HepG2 (cell line): ENCODE data around the gene PIM3. TPM values are rescaled to one million over a fixed set of nuclear protein-coding genes. Genes with fewer than 3 reads are reported as not detected.

Source experiments
- BCL6 ChIP-seq: IDR thresholded peaks from 2 replicates; pipeline ENCODE4 v1.6.1; 2016; ENCODE audit warnings: missing genetic modification reagents, missing compliant biosample characterization
- BRD4 ChIP-seq: sonication (generic); formaldehyde crosslinking; IDR thresholded peaks from 2 replicates; pipeline ENCODE4 v1.4.0; 2020; ENCODE audit warnings: missing genetic modification reagents
- ELF1 ChIP-seq: sonication (generic); formaldehyde crosslinking; IDR thresholded peaks from 2 replicates; pipeline ENCODE4 v1.4.0; 2020; ENCODE audit warnings: missing genetic modification reagents
- GABPA ChIP-seq, 2 experiments: IDR thresholded peaks; 2 replicates each; pipeline ENCODE4 v1.6.1; 2011 to 2016; ENCODE audit warnings: low read depth in 2 of 2, low read length in 1 of 2, missing biosample characterization in 1 of 2, missing genetic modification characterization in 1 of 2
- HIVEP1 ChIP-seq: sonication (generic); formaldehyde crosslinking; IDR thresholded peaks from 2 replicates; pipeline ENCODE4 v1.4.0; 2020; ENCODE audit warnings: mild to moderate bottlenecking, missing genetic modification reagents
- MZF1 ChIP-seq: sonication (generic); formaldehyde crosslinking; IDR thresholded peaks from 2 replicates; pipeline ENCODE4 v1.8.1; 2023; ENCODE audit warnings: mild to moderate bottlenecking, missing genetic modification reagents, borderline replicate concordance
- SAFB2 ChIP-seq: sonication (generic); formaldehyde crosslinking; IDR thresholded peaks from 2 replicates; pipeline ENCODE4 v1.5.1; 2020; ENCODE audit warnings: missing genetic modification reagents, low read depth, mild to moderate bottlenecking, borderline replicate concordance
- SAP130 ChIP-seq: IDR thresholded peaks from 2 replicates; pipeline ENCODE4 v1.6.1; 2016; ENCODE audit warnings: low read depth
- ZC3H13 ChIP-seq: sonication (generic); formaldehyde crosslinking; IDR thresholded peaks from 2 replicates; pipeline ENCODE4 v1.8.1; 2023; ENCODE audit warnings: mild to moderate bottlenecking, missing genetic modification reagents, moderate library complexity
- ZFP36L1 ChIP-seq: sonication (generic); formaldehyde crosslinking; IDR thresholded peaks from 2 replicates; pipeline ENCODE4 v1.8.0; 2022; ENCODE audit warnings: mild to moderate bottlenecking, missing genetic modification reagents, moderate library complexity
- ZMAT5 ChIP-seq: sonication (generic); formaldehyde crosslinking; IDR thresholded peaks from 2 replicates; pipeline ENCODE4 v1.5.0; 2020; ENCODE audit warnings: mild to moderate bottlenecking, low read depth, missing genetic modification reagents, borderline replicate concordance
- ZMYM3 ChIP-seq: sonication (generic); formaldehyde crosslinking; IDR thresholded peaks from 2 replicates; pipeline ENCODE4 v1.5.1; 2020; ENCODE audit warnings: mild to moderate bottlenecking, missing genetic modification reagents
- ZNF101 ChIP-seq: sonication (generic); formaldehyde crosslinking; IDR thresholded peaks from 2 replicates; pipeline ENCODE4 v1.4.0; 2020; ENCODE audit warnings: mild to moderate bottlenecking, low read depth, missing genetic modification reagents, borderline replicate concordance
- ZNF274 ChIP-seq: sonication (generic); formaldehyde crosslinking; IDR thresholded peaks from 2 replicates; pipeline ENCODE4 v1.5.1; 2020; ENCODE audit warnings: mild to moderate bottlenecking, missing genetic modification reagents
- ZNF326 ChIP-seq: sonication (generic); formaldehyde crosslinking; IDR thresholded peaks from 2 replicates; pipeline ENCODE4 v1.4.0; 2020; ENCODE audit warnings: missing genetic modification reagents, borderline replicate concordance
- ZNF614 ChIP-seq: IDR thresholded peaks from 2 replicates; pipeline ENCODE4 v1.6.1; 2018; ENCODE audit warnings: missing biosample characterization, missing genetic modification reagents, inconsistent platforms, borderline replicate concordance
- ZNF660 ChIP-seq: sonication (generic); formaldehyde crosslinking; IDR thresholded peaks from 2 replicates; pipeline ENCODE4 v1.5.1; 2020; ENCODE audit warnings: mild to moderate bottlenecking, low read depth, missing genetic modification reagents, borderline replicate concordance
- ZSCAN21 ChIP-seq: sonication (generic); formaldehyde crosslinking; IDR thresholded peaks from 2 replicates; pipeline ENCODE4 v1.8.0; 2022; ENCODE audit warnings: mild to moderate bottlenecking, missing genetic modification reagents, moderate library complexity, borderline replicate concordance
- polyA plus RNA-seq, 8 experiments: library from polyadenylated mRNA; depleted of rRNA in 3 of 8; stranded (reverse) in 7 of 8; unstranded in 1 of 8; fragments of >200 nt; fragmentation: Illumina TruSeq in 4 of 8; extraction: Trizol in 4 of 8; gene quantifications; 2 replicates each; pipeline versions ENCODE4 v1.2.1 to v1.2.3, GENCODE V29; 2011 to 2016; ENCODE audit warnings: low read depth in 4 of 8, missing spikeins in 1 of 8, mixed read lengths in 1 of 8; ENCODE audit not compliant: insufficient read depth in 1 of 8
- total RNA-seq, 5 experiments: library from RNA; depleted of rRNA; stranded (reverse); fragments of >200 nt; fragmentation: Illumina TruSeq; extraction: Trizol; gene quantifications; 2 replicates each; pipeline ENCODE4 v1.2.3, GENCODE V29; 2016; ENCODE audit warnings: low read depth in 1 of 5
- TF ChIP-seq, protein P1 (sequence below): sonication (generic); formaldehyde crosslinking; IDR thresholded peaks from 2 replicates; pipeline ENCODE4 v1.9.0; 2022; ENCODE audit warnings: low read depth, missing genetic modification reagents
- TF ChIP-seq, protein P2 (sequence below): sonication (generic); formaldehyde crosslinking; IDR thresholded peaks from 2 replicates; pipeline ENCODE4 v1.8.1; 2023; ENCODE audit warnings: mild to moderate bottlenecking, missing genetic modification reagents

PIM3 gene
- total and polyA plus RNA-seq, 2 of the 13 experiments (the other 11 are each of a cell fraction or from before 2014, with no cell fraction given): 21.6 to 31.2 TPM

GRCh38 chr22:49941507-49942316 is 18.9 kb upstream of the PIM3 start (continued):
- TF ChIP-seq ZMAT5 (CRISPR knock-in tag): no peak
- no peak; the same call in 1 of the 2 replicates for TF ChIP-seq ZNF614 (CRISPR knock-in tag)
- TF ChIP-seq SAFB2 (CRISPR knock-in tag): 0 out of 2 replicates have a peak, but pooled peaks have one; percentile 45
- TF ChIP-seq BCL6 (CRISPR knock-in tag): peak; percentile 32; the same call in 1 of the 2 replicates
- TF ChIP-seq, protein P1, sequence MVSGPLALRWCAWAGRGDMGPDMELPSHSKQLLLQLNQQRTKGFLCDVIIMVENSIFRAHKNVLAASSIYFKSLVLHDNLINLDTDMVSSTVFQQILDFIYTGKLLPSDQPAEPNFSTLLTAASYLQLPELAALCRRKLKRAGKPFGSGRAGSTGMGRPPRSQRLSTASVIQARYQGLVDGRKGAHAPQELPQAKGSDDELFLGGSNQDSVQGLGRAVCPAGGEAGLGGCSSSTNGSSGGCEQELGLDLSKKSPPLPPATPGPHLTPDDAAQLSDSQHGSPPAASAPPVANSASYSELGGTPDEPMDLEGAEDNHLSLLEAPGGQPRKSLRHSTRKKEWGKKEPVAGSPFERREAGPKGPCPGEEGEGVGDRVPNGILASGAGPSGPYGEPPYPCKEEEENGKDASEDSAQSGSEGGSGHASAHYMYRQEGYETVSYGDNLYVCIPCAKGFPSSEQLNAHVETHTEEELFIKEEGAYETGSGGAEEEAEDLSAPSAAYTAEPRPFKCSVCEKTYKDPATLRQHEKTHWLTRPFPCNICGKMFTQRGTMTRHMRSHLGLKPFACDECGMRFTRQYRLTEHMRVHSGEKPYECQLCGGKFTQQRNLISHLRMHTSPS (CRISPR knock-in tag): peak; percentile 72; the same call in 1 of the 2 replicates
- TF ChIP-seq ZMYM3 (CRISPR knock-in tag): peak; percentile 36; the same call in 1 of the 2 replicates
- peak; percentile 51; the same call in 1 of the 2 replicates for TF ChIP-seq SAP130 (CRISPR knock-in tag)
- 0 out of 2 replicates have a peak, but pooled peaks have one; percentile 41 for TF ChIP-seq ZC3H13 (CRISPR knock-in tag)
- no peak for TF ChIP-seq GABPA (IDR thresholded peaks at IDR 0.05; ENCODE audit: low read depth, low read length)
- TF ChIP-seq GABPA (CRISPR knock-in tag; IDR thresholded peaks at IDR 0.05; ENCODE audit: low read depth): 0 out of 2 replicates have a peak, but pooled peaks have one; percentile 18
- TF ChIP-seq MZF1 (CRISPR knock-in tag): 0 out of 2 replicates have a peak, but pooled peaks have one; percentile 51
- TF ChIP-seq ELF1 (CRISPR knock-in tag): no peak
- 0 out of 2 replicates have a peak, but pooled peaks have one; percentile 22 for TF ChIP-seq HIVEP1 (CRISPR knock-in tag)
- no peak for TF ChIP-seq ZNF660 (CRISPR knock-in tag)
- TF ChIP-seq, protein P2, sequence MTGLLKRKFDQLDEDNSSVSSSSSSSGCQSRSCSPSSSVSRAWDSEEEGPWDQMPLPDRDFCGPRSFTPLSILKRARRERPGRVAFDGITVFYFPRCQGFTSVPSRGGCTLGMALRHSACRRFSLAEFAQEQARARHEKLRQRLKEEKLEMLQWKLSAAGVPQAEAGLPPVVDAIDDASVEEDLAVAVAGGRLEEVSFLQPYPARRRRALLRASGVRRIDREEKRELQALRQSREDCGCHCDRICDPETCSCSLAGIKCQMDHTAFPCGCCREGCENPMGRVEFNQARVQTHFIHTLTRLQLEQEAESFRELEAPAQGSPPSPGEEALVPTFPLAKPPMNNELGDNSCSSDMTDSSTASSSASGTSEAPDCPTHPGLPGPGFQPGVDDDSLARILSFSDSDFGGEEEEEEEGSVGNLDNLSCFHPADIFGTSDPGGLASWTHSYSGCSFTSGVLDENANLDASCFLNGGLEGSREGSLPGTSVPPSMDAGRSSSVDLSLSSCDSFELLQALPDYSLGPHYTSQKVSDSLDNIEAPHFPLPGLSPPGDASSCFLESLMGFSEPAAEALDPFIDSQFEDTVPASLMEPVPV: 0 out of 2 replicates have a peak, but pooled peaks have one; percentile 55
- peak; percentile 37; the same call in 1 of the 2 replicates for TF ChIP-seq ZSCAN21 (CRISPR knock-in tag)
- TF ChIP-seq ZNF274 (CRISPR knock-in tag): peak; percentile 64
- no peak for TF ChIP-seq ZFP36L1 (CRISPR knock-in tag)
- 0 out of 2 replicates have a peak, but pooled peaks have one; percentile 11 for TF ChIP-seq BRD4 (CRISPR knock-in tag)
- TF ChIP-seq ZNF326 (CRISPR knock-in tag): no peak
- no peak for TF ChIP-seq ZNF101 (CRISPR knock-in tag)
